Measurements from ENCODE around the gene DENND1A.
"Not testable (repeated sequence)": the region's sequence is repeated elsewhere in the genome, so short reads cannot be mapped to it uniquely, and the experiment has no call there.

The DENND1A gene

GRCh38 chr9:123816817-123817472 is 113.0 kb downstream of the DENND1A start:
- no peak for DNase-seq (ENCODE audit: low read depth, low spot score)

- not testable (repeated sequence) for DNase-seq (ENCODE audit: low read depth, low spot score)
Measured at GRCh38 chr9:123815856-123816255, 114.1 kb downstream of the DENND1A start.

DNA sequence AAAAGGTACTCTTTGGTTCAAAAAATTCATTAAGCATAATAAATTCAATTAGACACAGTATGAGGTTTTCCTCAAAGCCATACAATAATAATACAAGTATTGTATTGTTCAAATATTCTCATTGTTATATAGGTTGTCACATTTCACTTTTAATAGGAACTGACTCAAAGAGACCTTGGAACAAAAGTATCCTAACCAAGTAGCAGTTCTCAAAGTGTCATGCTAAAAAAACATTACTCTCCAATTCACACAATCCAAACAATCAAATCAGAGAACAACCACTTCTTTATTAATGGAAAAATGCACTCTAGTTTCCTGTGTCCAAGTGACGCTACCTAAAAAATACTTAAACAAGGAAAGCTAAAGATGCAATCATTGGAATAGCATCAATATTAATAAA is 115.4 kb downstream of the DENND1A start:
- DNase-seq (ENCODE audit: low read depth, low spot score): no peak

GRCh38 chr9:123812984-123813383 is 116.9 kb downstream of the DENND1A start:
- DNase-seq (ENCODE audit: low read depth, low spot score): no peak

- DNase-seq (ENCODE audit: low read depth, low spot score): no peak
Measured at GRCh38 chr9:123807251-123807650, 122.7 kb downstream of the DENND1A start.

DNA sequence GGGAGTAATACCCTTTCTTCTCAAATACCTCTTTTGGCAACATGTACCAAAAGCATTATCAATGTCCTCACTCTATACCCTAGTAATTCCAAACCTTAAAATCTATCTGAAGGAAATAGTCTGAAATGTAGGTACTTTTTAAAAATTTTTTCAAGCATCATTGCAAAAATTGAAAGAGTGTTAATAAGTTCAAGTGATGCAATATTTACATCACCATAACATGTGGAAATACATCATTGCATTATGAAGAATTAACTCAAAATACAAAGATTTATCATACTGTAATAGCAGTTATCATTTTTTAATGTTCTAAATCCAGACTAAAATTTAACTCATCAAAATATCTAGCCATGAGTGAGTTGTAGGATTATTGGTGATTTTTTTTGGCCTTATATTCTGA is 123.1 kb downstream of the DENND1A start:
- DNase-seq (ENCODE audit: low read depth, low spot score): no peak

- DNase-seq (ENCODE audit: low read depth, low spot score): no peak
Measured at GRCh38 chr9:123798195-123798594, 131.7 kb downstream of the DENND1A start.

DNA sequence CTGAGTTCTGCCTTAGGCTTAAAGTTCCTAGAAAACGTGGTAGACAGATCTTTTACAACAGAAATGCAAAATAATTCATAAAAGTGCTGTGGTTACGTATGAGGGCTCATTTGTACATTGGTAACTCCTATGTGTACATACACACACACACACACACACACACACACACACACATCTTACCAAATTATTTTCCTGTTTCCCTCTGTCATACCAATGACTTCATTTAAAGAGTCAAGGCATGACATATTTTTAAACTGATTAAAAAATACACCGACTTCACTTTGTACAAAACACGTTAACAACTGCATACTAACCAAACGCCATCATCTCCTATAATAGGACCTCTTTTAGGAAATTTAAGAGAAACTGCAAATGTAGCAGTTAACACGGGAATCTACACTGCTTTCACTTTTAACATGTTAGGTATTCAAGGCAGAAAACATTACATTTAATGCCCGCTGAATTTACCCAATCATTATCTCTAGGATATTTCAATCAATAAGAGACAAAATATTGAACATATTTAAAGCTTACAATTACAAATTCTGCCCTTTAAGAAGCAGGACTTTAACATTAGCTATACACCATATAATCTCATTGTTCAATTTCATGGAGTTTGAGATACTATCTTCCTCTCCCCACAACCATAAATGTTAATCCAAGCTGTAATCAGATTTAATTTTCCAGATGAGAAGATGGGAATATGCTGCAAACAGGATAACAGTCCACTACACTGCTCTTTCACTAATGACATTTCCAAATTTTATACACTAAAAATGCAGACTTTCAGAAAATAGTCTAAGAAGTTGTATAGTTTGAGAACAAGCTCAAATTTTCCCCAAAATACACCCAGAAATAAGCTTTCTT is 133.1 kb downstream of the DENND1A start:
- DNase-seq (ENCODE audit: low read depth, low spot score): no peak

GRCh38 chr9:123796094-123796493 is 133.8 kb downstream of the DENND1A start:
- no peak for DNase-seq (ENCODE audit: low read depth, low spot score)

DNA sequence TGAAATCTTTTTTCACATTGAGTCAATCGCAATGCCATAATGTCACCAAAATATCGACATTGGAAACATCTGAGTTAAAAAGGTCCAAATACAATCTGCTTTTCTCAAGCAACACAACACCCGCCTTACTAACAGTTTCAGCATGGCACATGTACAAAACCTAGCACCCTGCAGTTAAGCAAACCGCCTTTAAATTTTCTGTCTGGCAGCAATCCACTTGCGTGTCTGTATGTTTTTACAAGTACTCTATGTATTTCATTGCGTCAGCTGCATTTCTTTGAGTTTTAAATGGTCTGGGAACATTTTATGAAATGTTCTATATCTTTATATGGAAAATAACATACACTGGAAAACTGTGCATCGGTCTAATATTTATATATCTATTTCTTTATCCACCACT is 134.6 kb downstream of the DENND1A start:
- no peak for DNase-seq (ENCODE audit: low read depth, low spot score)

DNA sequence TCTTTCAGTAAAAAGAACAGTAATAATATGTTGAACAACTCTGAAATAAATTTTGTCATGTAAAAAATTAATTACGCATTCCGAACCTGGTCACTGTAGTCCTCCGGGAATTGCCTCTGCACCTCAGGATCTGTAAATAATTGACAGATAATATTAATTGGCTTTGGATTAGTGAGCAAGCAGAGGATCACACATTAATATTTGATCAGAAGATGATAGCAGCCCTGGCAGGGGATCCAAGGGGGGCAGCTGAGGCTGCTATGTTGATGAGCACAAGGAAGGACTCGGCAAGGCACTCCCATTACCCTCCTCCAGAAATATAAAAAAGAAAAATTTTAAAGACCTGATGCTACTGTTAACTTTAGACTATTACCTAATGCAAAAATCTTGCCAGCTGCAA is 137.4 kb downstream of the DENND1A start:
- no peak for DNase-seq (ENCODE audit: low read depth, low spot score)

DNA sequence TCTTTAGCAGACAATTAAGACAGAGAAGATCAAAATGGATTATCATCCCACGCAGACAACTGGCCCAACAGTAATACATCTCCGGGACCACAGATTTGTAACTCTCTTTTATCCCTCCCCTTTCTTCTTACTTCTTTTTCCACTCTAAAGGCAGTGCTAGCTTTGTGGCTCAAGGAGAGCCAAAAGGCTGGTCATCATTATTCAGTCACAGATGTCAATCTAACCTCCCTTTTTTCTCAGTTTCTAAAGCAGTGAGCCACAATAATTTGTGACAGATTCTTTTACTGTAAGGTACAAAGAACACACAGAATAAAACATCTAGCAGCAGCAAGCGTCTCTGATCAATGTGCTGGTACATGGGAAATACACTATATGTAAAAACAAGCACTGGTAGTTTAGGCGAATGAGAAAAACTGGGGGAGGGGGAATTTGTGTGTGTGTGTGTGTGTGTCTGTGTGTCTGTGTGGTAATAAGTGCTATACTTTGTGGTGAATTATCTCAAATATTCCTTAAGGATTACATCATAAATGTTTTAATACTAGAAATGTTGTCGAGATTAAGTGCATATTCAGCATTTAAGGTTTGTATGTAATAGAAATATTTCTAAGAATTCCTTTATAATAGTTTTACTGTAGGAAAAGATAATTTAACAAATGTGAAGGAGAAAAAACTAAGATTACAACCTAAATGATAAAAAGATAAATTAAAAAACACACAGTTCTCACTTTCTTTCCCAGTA is 140.2 kb downstream of the DENND1A start:
- no peak for DNase-seq (ENCODE audit: low read depth, low spot score)

GRCh38 chr9:123787416-123787815 is 142.5 kb downstream of the DENND1A start:
- DNase-seq (ENCODE audit: low read depth, low spot score): no peak

GRCh38 chr9:123784518-123784917 is 145.4 kb downstream of the DENND1A start:
- DNase-seq (ENCODE audit: low read depth, low spot score): no peak

DNA sequence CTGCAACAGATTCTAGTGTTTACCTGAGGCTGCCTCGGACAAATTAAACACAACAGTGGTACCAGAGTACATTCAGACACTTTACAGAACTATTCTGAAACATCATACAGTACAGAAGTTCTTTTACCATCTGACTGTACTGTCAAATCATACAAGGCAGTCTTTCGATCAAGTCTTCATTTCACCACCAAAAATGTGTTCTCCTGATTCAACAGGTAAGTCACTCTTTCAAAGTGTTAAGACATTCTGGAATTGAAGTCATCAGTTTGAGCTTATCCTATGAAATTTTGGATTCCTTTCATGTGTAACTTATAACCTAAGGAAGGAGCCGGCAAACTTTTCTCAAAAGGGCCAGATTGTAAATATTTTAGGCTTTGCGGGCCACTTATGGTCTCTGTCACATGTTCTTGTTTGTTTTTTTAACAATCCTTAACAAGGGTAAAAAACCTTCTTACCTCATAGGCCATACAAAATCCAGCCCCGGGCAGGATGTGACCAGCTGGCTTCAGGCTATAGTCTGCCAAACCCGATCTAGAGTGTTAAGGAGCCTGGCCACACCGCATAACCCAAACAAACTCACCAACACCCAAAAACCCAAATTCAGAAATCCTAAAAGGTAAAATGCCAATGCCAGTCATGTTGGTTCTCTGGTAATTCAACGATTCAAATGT is 151.6 kb downstream of the DENND1A start:
- no peak for DNase-seq (ENCODE audit: low read depth, low spot score)

GRCh38 chr9:123776708-123777537 is 153.0 kb downstream of the DENND1A start:
- no peak for DNase-seq (ENCODE audit: low read depth, low spot score)

DNA sequence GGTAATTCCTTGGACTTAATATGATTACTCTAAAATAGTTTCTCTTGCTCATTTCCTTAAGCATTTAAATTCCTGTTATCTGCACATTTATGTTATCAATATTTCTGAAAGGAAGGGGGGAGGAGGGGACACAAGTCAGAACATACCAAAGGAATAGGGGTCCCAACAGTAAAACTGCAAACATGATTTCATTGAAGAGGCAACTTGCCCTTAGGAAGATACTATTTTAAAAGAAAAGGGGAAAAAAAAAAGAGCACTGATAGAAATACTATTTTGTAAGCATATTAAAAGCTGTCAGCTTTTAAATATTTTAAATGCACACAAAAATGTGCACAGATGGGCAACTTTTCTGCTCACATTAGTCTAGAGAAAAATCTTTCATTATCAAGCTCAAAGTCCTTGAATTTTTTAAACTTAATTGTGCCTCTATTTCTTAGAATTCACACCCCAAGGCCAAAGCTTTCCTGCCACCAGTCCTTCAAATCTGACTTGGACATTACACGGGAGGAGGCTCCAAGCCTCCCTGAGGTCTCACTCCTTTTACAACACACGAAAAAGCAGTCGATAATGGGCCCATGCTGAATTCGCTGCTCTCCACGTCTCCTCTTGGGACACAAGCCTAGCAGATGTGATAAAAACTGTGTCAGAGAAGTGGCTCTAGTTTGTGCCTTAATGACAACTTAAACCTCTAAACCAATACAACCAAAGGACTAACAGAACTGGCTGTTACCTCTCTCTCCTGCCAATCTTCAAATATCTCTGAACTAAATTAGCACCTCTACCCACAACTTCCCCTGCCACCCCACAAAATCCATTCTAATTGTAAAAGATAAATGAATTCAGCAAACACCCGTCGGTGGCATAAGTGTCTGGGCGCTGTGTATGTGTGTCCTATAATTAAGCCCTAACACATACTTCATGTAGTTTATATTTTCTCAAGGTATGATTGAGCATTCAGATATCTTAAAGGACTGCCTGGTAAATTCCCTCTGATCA is 154.3 kb downstream of the DENND1A start:
- no peak for DNase-seq (ENCODE audit: low read depth, low spot score)

DNA sequence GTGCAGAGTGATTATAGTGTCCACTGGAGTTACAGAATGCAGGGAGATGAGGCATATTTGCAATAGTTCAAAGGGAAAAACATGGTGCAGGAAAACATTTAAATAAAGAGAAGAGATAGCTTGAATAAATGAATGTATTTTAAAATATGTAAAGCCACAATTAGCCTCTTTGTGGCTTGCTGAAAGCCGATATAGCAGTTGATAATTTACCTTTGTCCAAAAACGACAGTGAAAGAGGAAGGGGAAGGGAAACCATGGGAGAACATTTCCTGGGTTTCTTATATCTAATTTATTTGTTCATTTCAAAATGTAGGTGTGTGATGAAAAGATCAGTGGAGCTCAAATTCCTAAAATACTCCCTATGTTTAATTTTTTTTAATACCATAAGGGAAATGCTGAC is 156.1 kb downstream of the DENND1A start:
- DNase-seq (ENCODE audit: low read depth, low spot score): no peak

DNA sequence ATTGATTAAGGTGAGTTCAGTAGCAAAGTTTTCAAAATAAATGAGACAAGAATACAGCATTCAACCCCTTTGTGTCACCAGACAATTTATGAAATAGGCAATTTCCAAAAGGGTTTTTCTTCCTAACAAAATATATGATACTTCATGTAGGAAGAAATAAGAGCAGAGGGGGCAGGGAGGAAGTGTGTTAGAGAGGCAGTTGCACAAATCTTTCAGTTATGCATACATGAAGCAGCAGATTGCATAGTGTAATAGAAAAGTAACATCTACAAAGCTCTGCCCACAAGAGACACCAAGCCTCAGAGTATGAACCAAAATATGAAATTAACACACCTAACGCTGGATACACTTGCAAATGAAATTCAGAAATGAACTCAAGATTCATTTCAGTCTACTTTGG is 157.0 kb downstream of the DENND1A start:
- DNase-seq (ENCODE audit: low read depth, low spot score): no peak

DNA sequence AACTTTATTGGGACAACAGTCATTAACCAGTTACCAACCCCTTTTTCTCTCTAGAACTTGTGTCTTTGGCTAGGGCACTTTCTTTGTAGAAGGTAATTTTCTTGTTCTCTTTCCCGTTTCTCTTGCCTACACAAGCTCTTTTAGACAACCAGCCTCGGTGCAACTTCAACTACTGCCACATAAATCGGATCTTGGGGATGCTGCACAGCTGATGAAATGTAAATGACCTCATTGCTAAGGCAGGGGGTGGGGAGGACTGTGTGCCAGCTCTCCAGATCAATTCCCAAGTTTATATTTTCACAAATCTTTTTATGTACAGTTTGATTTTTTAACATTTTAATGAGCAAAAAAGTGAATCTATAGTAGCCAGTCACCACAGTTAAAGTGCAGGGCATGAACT is 157.6 kb downstream of the DENND1A start:
- DNase-seq (ENCODE audit: low read depth, low spot score): no peak
